AG09319 (cell line): Measurements from ENCODE around the gene VAMP1.

ENCODE experiments used
- DNase-seq: peaks from one replicate; pipeline ENCODE4 v3.0.0-alpha.2; 2010; ENCODE audit warnings: low read depth; ENCODE audit errors: extremely low read depth
- TF ChIP-seq, protein P1 (sequence below): IDR thresholded peaks from 2 replicates; pipeline ENCODE4 v1.5.1; 2011; ENCODE audit warnings: low read depth, mild to moderate bottlenecking, inconsistent platforms, low read length, moderate library complexity

Gene VAMP1

DNA sequence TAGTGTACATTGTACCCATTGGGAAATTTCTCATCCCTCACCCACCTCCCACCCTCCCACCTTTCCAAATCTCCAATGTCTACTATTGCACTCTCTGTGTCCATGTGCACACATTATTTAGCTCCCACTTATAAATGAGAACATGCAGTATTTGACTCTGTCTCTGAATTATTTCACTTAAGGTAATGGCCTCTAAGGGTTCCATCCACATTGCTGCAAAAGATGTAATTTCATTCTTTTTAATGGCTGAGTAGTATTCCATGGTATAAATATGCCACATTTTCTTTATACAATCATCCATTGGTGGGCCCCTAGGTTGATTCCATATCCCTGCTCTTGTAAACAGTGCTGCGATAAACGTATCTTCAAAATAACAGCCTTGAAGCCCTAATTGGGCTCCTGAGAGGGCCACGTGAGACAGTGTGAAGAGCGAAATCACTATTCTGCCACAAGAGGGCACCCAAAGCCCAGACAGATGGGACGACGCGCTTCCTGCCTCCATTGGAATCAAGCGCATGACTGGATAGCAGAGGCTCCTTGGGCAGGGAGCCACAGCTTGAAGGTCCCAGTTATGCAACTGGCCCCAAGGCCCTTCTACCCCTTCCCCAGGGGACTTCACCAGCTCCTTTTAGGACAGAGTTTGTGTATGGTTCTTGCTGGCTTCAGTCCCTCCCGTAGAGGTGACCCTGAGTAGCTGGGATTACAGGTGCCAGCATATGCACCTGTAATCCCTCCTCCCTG is 47.0 kb downstream of the VAMP1 start:
- TF ChIP-seq, protein P1, sequence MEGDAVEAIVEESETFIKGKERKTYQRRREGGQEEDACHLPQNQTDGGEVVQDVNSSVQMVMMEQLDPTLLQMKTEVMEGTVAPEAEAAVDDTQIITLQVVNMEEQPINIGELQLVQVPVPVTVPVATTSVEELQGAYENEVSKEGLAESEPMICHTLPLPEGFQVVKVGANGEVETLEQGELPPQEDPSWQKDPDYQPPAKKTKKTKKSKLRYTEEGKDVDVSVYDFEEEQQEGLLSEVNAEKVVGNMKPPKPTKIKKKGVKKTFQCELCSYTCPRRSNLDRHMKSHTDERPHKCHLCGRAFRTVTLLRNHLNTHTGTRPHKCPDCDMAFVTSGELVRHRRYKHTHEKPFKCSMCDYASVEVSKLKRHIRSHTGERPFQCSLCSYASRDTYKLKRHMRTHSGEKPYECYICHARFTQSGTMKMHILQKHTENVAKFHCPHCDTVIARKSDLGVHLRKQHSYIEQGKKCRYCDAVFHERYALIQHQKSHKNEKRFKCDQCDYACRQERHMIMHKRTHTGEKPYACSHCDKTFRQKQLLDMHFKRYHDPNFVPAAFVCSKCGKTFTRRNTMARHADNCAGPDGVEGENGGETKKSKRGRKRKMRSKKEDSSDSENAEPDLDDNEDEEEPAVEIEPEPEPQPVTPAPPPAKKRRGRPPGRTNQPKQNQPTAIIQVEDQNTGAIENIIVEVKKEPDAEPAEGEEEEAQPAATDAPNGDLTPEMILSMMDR = peak; percentile 82
- DNase-seq = peak; percentile 83

GRCh38 chr12:6420364-6420763 is 50.1 kb downstream of the VAMP1 start:
- no peak for DNase-seq
- TF ChIP-seq, protein P1 = no peak

DNA sequence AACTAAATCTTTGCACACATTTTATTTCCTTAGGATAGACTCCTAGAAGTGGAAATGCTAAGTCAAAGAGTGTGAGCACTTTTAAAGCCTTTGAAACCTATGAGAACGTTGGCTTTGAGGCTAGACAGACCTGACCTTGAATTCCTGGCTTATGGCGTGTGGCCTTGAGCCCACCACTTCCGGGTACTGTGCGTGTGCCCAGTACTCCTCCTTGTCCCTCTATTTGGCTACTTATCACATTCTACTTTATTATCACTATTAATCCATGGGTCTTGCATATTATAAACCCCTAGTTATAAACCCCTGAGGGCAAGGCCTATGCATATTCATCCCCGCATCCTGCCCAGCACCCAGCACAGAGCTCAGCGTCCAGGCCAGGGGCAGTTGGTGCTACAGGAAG is 51.7 kb downstream of the VAMP1 start:
- TF ChIP-seq, protein P1 = no peak

DNA sequence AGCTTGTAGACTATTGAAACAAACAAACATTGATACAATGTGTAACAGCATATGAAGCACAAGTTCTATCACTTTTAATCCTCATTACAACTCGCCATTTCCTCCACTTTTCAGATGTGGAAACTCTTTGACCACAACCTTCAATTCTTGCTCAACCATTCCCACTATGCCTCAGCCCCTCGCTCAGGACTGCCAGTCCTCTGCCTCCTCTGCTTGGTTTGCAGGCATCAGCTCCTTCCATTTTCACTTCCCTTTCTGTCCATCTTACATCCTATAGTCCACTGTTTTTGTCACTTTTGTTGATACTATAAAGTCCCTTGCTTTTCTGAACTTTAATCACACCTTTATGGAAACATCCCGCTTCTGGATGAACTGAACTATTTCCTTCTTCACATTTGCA is 53.9 kb downstream of the VAMP1 start:
- TF ChIP-seq, protein P1 = no peak
- DNase-seq = no peak

More for the DNA sequence above, 51.7 kb downstream of the VAMP1 start:
- DNase-seq = no peak
